H9 (cell line): ENCODE data around the gene KIF13A. TPM values are rescaled to one million over a fixed set of nuclear protein-coding genes. Genes with fewer than 3 reads are reported as not detected.

ENCODE experiments used
- DNase-seq: peaks from one replicate; pipeline ENCODE4 v3.0.0-alpha.2; 2017
- H2AFZ ChIP-seq: one replicate; pipeline ENCODE4 v1.6.1; 2013; ENCODE audit warnings: mild to moderate bottlenecking, low read length, control low read depth, moderate library complexity
- H2AK5ac ChIP-seq: 2 replicates; pipeline ENCODE4 v1.6.1; 2013; ENCODE audit warnings: low read length, control low read depth, mixed read lengths; ENCODE audit not compliant: insufficient read length
- H2BK120ac ChIP-seq: one replicate; pipeline ENCODE4 v1.6.1; 2013; ENCODE audit warnings: low read depth, mild to moderate bottlenecking, low read length, control low read depth, inconsistent platforms; ENCODE audit not compliant: poor library complexity, severe bottlenecking
- H2BK12ac ChIP-seq: 2 replicates; pipeline ENCODE4 v1.6.1; 2013; ENCODE audit warnings: low read length, control low read depth, mixed read lengths, low read depth; ENCODE audit not compliant: insufficient read length
- H2BK15ac ChIP-seq: 2 replicates; pipeline ENCODE4 v1.6.1; 2013; ENCODE audit warnings: low read depth, low read length, control low read depth
- H2BK20ac ChIP-seq: one replicate; pipeline ENCODE4 v1.6.1; 2013; ENCODE audit warnings: low read depth, mild to moderate bottlenecking, low read length, control low read depth, inconsistent platforms; ENCODE audit not compliant: poor library complexity, severe bottlenecking
- H2BK5ac ChIP-seq: 2 replicates; pipeline ENCODE4 v1.6.1; 2013; ENCODE audit warnings: low read length, control low read depth, mixed read lengths; ENCODE audit not compliant: insufficient read length
- H3K14ac ChIP-seq: 2 replicates; pipeline ENCODE4 v1.6.1; 2013; ENCODE audit warnings: low read length, control low read depth; ENCODE audit not compliant: insufficient read depth
- H3K18ac ChIP-seq: 2 replicates; pipeline ENCODE4 v1.6.1; 2013; ENCODE audit warnings: low read depth, mild to moderate bottlenecking, mixed read lengths, low read length, control low read depth; ENCODE audit not compliant: insufficient read length
- H3K23ac ChIP-seq: 2 replicates; pipeline ENCODE4 v1.6.1; 2013; ENCODE audit warnings: low read length, control low read depth, mixed read lengths, low read depth; ENCODE audit not compliant: insufficient read length
- H3K23me2 ChIP-seq: 2 replicates; pipeline ENCODE4 v1.6.1; 2013; ENCODE audit warnings: low read depth, mild to moderate bottlenecking, mixed read lengths, low read length, control low read depth; ENCODE audit not compliant: insufficient read length, poor library complexity, severe bottlenecking
- H3K27ac ChIP-seq: 2 replicates; pipeline ENCODE4 v1.5.1; 2013; ENCODE audit warnings: low read length, control low read depth, mixed read lengths, low read depth; ENCODE audit not compliant: insufficient read length
- H3K27me3 ChIP-seq: 2 replicates; pipeline ENCODE4 v1.6.1; 2013; ENCODE audit warnings: low read length, control low read depth, inconsistent platforms; ENCODE audit not compliant: insufficient read depth
- H3K4ac ChIP-seq: 2 replicates; pipeline ENCODE4 v1.6.1; 2013; ENCODE audit warnings: low read depth, mild to moderate bottlenecking, control low read depth, inconsistent platforms, low read length, moderate library complexity
- H3K4me1 ChIP-seq: 2 replicates; pipeline ENCODE4 v1.6.1; 2013; ENCODE audit warnings: low read length, control low read depth, inconsistent platforms; ENCODE audit not compliant: insufficient read depth
- H3K4me2 ChIP-seq: 2 replicates; pipeline ENCODE4 v1.6.1; 2013; ENCODE audit warnings: low read length, control low read depth, mixed read lengths; ENCODE audit not compliant: insufficient read length, insufficient read depth
- H3K56ac ChIP-seq: 2 replicates; pipeline ENCODE4 v1.6.1; 2013; ENCODE audit warnings: low read depth, mild to moderate bottlenecking, mixed read lengths, low read length, control low read depth; ENCODE audit not compliant: insufficient read length
- H3K79me1 ChIP-seq: 2 replicates; pipeline ENCODE4 v1.6.1; 2013; ENCODE audit warnings: low read depth, mild to moderate bottlenecking, moderate library complexity, low read length, control low read depth, inconsistent platforms; ENCODE audit not compliant: insufficient read depth, poor library complexity, severe bottlenecking
- H3K79me2 ChIP-seq: 2 replicates; pipeline ENCODE4 v1.6.1; 2013; ENCODE audit warnings: low read length, control low read depth, inconsistent platforms; ENCODE audit not compliant: insufficient read depth
- H3K9ac ChIP-seq: 2 replicates; pipeline ENCODE4 v1.6.1; 2013; ENCODE audit warnings: low read length, control low read depth, mixed read lengths; ENCODE audit not compliant: insufficient read length; ENCODE audit errors: extremely low read depth
- H3K9me3 ChIP-seq: one replicate; pipeline ENCODE4 v1.6.1; 2013; ENCODE audit warnings: low read depth, low read length, inconsistent platforms; ENCODE audit not compliant: control insufficient read depth
- H3T11ph ChIP-seq: one replicate; pipeline ENCODE4 v1.6.1; 2013; ENCODE audit warnings: mild to moderate bottlenecking, low read length, control low read depth, inconsistent platforms
- H4K20me1 ChIP-seq: one replicate; pipeline ENCODE4 v1.6.1; 2013; ENCODE audit not compliant: control insufficient read depth, insufficient read length, insufficient read depth
- H4K5ac ChIP-seq: 2 replicates; pipeline ENCODE4 v1.6.1; 2013; ENCODE audit warnings: low read depth, mild to moderate bottlenecking, mixed read lengths, low read length, control low read depth; ENCODE audit not compliant: insufficient read length
- H4K8ac ChIP-seq: replicated peaks from 2 replicates; pipeline ENCODE4 v1.6.1; 2013; ENCODE audit warnings: low read length, control low read depth, mixed read lengths, low read depth; ENCODE audit not compliant: insufficient read length
- H4K91ac ChIP-seq: 2 replicates; pipeline ENCODE4 v1.6.1; 2013; ENCODE audit warnings: low read depth, mild to moderate bottlenecking, moderate library complexity, mixed read lengths, low read length, control low read depth; ENCODE audit not compliant: insufficient read length
- H3K27ac Mint-ChIP-seq, 3 experiments: 2 replicates in 2 of 3; 3 replicates in 1 of 3; pipeline ENCODE4 v1.8.0; 2020 to 2021; ENCODE audit warnings: mixed read lengths in 3 of 3, mild to moderate bottlenecking in 1 of 3, moderate library complexity in 1 of 3
- H3K27me3 Mint-ChIP-seq: 2 replicates; pipeline ENCODE4 v1.8.0; 2021; ENCODE audit warnings: low read depth, mild to moderate bottlenecking, moderate library complexity, mixed read lengths
- H3K36me3 Mint-ChIP-seq, 3 experiments: 2 replicates in 2 of 3; 3 replicates in 1 of 3; pipeline ENCODE4 v1.8.0; 2020 to 2021; ENCODE audit warnings: low read depth in 3 of 3, mixed read lengths in 3 of 3; ENCODE audit not compliant: insufficient read depth in 1 of 3
- H3K4me1 Mint-ChIP-seq, 2 experiments: 2 replicates each; pipeline ENCODE4 v1.8.0; 2020; ENCODE audit warnings: mixed read lengths in 2 of 2
- H3K4me3 Mint-ChIP-seq, 2 experiments: 2 replicates in 1 of 2; 3 replicates in 1 of 2; pipeline ENCODE4 v1.8.0; 2020 to 2021; ENCODE audit warnings: mild to moderate bottlenecking in 2 of 2, mixed read lengths in 2 of 2, moderate library complexity in 1 of 2
- H3K9me3 Mint-ChIP-seq, 2 experiments: 2 replicates in 1 of 2; 3 replicates in 1 of 2; pipeline ENCODE4 v1.8.0; 2020; ENCODE audit warnings: mild to moderate bottlenecking in 2 of 2, mixed read lengths in 2 of 2, moderate library complexity in 1 of 2
- CTCF ChIP-seq: fragments of 200-600 bp; sonication (generic); conservative IDR thresholded peaks from 3 replicates; pipeline ENCODE4 v1.8.0; 2021; ENCODE audit warnings: antibody characterized with exemption, mild to moderate bottlenecking
- WGBS: extraction: QIAGEN DNeasy Blood & Tissue Kit; methylation state at CpG from one replicate; pipeline ENCODE4 v1.1.7; 2013; ENCODE audit warnings: missing lambda C conversion rate, low lambda C conversion rate, mixed read lengths; ENCODE audit not compliant: insufficient read length; ENCODE audit errors: extremely low coverage; 5-methylcytosine and 5-hydroxymethylcytosine counted together
- total RNA-seq: library from RNA; stranded (reverse); gene quantifications from 2 replicates; pipeline ENCODE4 v1.2.1, GENCODE V29; 2021

The KIF13A gene
- total RNA-seq, 1 experiment from 2014 or later: 38.2 TPM

- Histone ChIP-seq H2AFZ (no peak overlapping the region), H3K4ac (no peak overlapping the region), H3K14ac (no peak overlapping the region), H2BK20ac (no peak overlapping the region), H2BK15ac (no peak overlapping the region), H3K79me2 (no peaks in the 10 kb centered on the region), H3K56ac (no peak overlapping the region), H4K8ac (no peak overlapping the region), H3K9ac (no peak overlapping the region), H4K20me1 (no peaks in the 10 kb centered on the region), H2BK120ac (no peak overlapping the region), H2BK12ac (no peak overlapping the region), H3K4me2 (no peak overlapping the region), H3K23me2 (no peaks in the 10 kb centered on the region), H4K5ac (no peak overlapping the region), H3T11ph (no peak overlapping the region), H3K27ac (no peak overlapping the region), H3K18ac (no peak overlapping the region), H3K4me1 (no peaks in the 10 kb centered on the region), H3K79me1 (no peaks in the 10 kb centered on the region), H2AK5ac (no peak overlapping the region), H3K27me3 (no peaks in the 10 kb centered on the region), H3K23ac (no peak overlapping the region), H2BK5ac (no peak overlapping the region), H4K91ac (no peak overlapping the region), H3K9me3 (no peaks in the 10 kb centered on the region)
- no peak overlapping the region for H3K4me3 Mint-ChIP-seq
- peaks cover 6 to 51% (median 44%) of the 10 kb centered on the region in 3 experiments; a peak in 5 of 7 replicates for H3K36me3 Mint-ChIP-seq
- DNase-seq: no peak
- H3K4me1 Mint-ChIP-seq: no peaks in the 10 kb centered on the region
- no peaks in the 10 kb centered on the region for H3K27me3 Mint-ChIP-seq
- TF ChIP-seq CTCF: no peak
- no peak overlapping the region; a peak in 1 of 7 replicates for H3K27ac Mint-ChIP-seq
- no CpG with 5 or more reads among the region's 3 CpGs for WGBS
- H3K9me3 Mint-ChIP-seq: no peaks in the 10 kb centered on the region
Measured at GRCh38 chr6:17771609-17772008, 215.8 kb downstream of the KIF13A start.
